Breast epithelium (tissue), 3 donors: ENCODE measurements around the gene DZIP1.

ENCODE experiments used
- POLR2A ChIP-seq: fragments of 450-650 bp; IDR thresholded peaks from one replicate; pipeline ENCODE4 v1.6.1; 2016; ENCODE audit warnings: antibody characterized with exemption, mild to moderate bottlenecking, moderate library complexity
- TF ChIP-seq, protein P1 (sequence below), 3 donors: fragments of 450-650 bp; IDR thresholded peaks; one replicate each; pipeline ENCODE4 v1.5.1; 2016 to 2017; ENCODE audit warnings: antibody characterized with exemption in 3 of 3, mild to moderate bottlenecking in 3 of 3, moderate library complexity in 3 of 3

DNA sequence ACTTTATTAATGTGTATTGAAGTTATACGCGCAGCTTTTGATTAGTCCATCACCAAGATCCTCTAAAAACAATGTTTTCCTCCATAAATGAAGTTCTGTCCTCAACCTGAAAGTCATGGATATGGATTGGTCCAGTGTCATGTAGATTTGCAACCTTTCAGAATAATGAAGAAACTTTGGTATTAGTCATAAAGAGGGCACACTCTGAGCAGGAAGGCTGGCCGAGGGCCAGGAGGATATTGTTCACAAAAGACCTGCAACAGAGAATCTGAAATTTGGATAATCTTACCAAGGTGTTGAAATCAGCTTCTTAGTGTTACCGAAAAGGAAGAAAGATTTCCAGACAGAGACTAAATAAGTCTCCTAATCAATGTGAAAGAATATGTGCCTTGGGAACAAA is 71.3 kb downstream of the DZIP1 start:
- TF ChIP-seq, protein P1, sequence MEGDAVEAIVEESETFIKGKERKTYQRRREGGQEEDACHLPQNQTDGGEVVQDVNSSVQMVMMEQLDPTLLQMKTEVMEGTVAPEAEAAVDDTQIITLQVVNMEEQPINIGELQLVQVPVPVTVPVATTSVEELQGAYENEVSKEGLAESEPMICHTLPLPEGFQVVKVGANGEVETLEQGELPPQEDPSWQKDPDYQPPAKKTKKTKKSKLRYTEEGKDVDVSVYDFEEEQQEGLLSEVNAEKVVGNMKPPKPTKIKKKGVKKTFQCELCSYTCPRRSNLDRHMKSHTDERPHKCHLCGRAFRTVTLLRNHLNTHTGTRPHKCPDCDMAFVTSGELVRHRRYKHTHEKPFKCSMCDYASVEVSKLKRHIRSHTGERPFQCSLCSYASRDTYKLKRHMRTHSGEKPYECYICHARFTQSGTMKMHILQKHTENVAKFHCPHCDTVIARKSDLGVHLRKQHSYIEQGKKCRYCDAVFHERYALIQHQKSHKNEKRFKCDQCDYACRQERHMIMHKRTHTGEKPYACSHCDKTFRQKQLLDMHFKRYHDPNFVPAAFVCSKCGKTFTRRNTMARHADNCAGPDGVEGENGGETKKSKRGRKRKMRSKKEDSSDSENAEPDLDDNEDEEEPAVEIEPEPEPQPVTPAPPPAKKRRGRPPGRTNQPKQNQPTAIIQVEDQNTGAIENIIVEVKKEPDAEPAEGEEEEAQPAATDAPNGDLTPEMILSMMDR (IDR thresholded peaks at IDR 0.05): no peak
- no peak for TF ChIP-seq POLR2A
